Endothelial cell of umbilical vein (primary cell): ENCODE data around the gene MTERF4. TPM values are rescaled to one million over a fixed set of nuclear protein-coding genes. Genes with fewer than 3 reads are reported as not detected.

Experiments
- BruUV-seq: library from RNA; stranded (reverse); fragments of 400-500 nt; replicated peaks from 2 replicates; lab custom pipeline; 2021; lab: Mats Ljungman, UMichigan
- CTCF ChIA-PET: fragments of 300-600, 350-600 bp; sonication (Branson Sonifier 250); formaldehyde crosslinking; loops from one replicate; lab custom pipeline; 2021; ENCODE audit warnings: antibody characterized with exemption, inconsistent platforms; lab: Charles Lee
- POLR2A ChIA-PET: fragments of 300-600, 350-600 bp; sonication (Branson Sonifier 250); formaldehyde crosslinking; loops from one replicate; lab custom pipeline; 2021; ENCODE audit warnings: antibody characterized with exemption, inconsistent platforms; lab: Charles Lee
- DNase-seq: peaks from one replicate; pipeline ENCODE4 v3.0.0-alpha.2; 2011; ENCODE audit warnings: low read depth, low spot score
- FAIRE-seq: peaks from 2 replicates; lab custom pipeline; 2011; peaks lifted over from hg19 to GRCh38; lab: Jason Lieb, UNC
- H2AFZ ChIP-seq: 2 replicates; pipeline ENCODE4 v1.6.0; 2012; ENCODE audit warnings: low read depth, low read length, control low read depth, inconsistent platforms
- H3K27ac ChIP-seq: 2 replicates; pipeline ENCODE4 v1.5.1; 2011; ENCODE audit warnings: low read depth, mild to moderate bottlenecking, control low read depth, low read length, moderate library complexity; ENCODE audit not compliant: insufficient read depth
- H3K27me3 ChIP-seq, 2 experiments: 2 replicates each; pipeline versions ENCODE4 v1.6.0 to v1.6.1; 2011; ENCODE audit warnings: low read length in 2 of 2, mixed read lengths in 1 of 2; ENCODE audit not compliant: control insufficient read depth in 2 of 2, insufficient read depth in 2 of 2
- H3K36me3 ChIP-seq, 2 experiments: 2 replicates in 1 of 2; 3 replicates in 1 of 2; pipeline ENCODE4 v1.5.1; 2011; ENCODE audit warnings: low read length in 2 of 2, mild to moderate bottlenecking in 1 of 2, moderate library complexity in 1 of 2; ENCODE audit not compliant: control insufficient read depth in 2 of 2, insufficient read depth in 2 of 2; ENCODE audit errors: extremely low read depth in 1 of 2
- H3K4me1 ChIP-seq: 3 replicates; pipeline ENCODE4 v1.5.1; 2011; ENCODE audit warnings: mild to moderate bottlenecking, low read length; ENCODE audit not compliant: control insufficient read depth, insufficient read depth; ENCODE audit errors: extremely low read depth
- H3K4me2 ChIP-seq: 2 replicates; pipeline ENCODE4 v1.6.1; 2011; ENCODE audit warnings: low read length, control low read depth, mixed read lengths; ENCODE audit not compliant: insufficient read depth
- H3K4me3 ChIP-seq, 3 experiments: fragments of 200-600 bp in 1 of 3; sonication (generic), shearing (Covaris generic) in 1 of 3; replicated peaks in 1 of 3; 2 replicates each; pipeline ENCODE4 v1.5.1; 2011 to 2016; ENCODE audit warnings: control low read depth in 3 of 3, low read length in 3 of 3, mild to moderate bottlenecking in 2 of 3, inconsistent platforms in 1 of 3, low read depth in 1 of 3, moderate library complexity in 1 of 3; ENCODE audit not compliant: insufficient read depth in 1 of 3
- H3K79me2 ChIP-seq: 2 replicates; pipeline ENCODE4 v1.6.0; 2012; ENCODE audit warnings: low read length, inconsistent platforms; ENCODE audit not compliant: control insufficient read depth, insufficient read depth
- H3K9ac ChIP-seq: replicated peaks from 2 replicates; pipeline ENCODE3; 2011; ENCODE audit warnings: low read length, control low read depth; ENCODE audit not compliant: insufficient read depth; ENCODE audit errors: extremely low read depth
- H3K9me1 ChIP-seq: replicated peaks from 3 replicates; pipeline ENCODE4 v1.6.0; 2011; ENCODE audit warnings: mild to moderate bottlenecking, low read length; ENCODE audit not compliant: control insufficient read depth, insufficient read depth; ENCODE audit errors: extremely low read depth
- H3K9me3 ChIP-seq: replicated peaks from 2 replicates; pipeline ENCODE4 v1.5.1; 2012; ENCODE audit warnings: low read length, inconsistent platforms; ENCODE audit not compliant: control insufficient read depth, insufficient read depth
- H4K20me1 ChIP-seq: replicated peaks from 2 replicates; pipeline ENCODE3; 2011; ENCODE audit warnings: mild to moderate bottlenecking, low read length; ENCODE audit not compliant: control insufficient read depth, insufficient read depth; ENCODE audit errors: extremely low read depth
- EZH2 ChIP-seq: IDR thresholded peaks from 2 replicates; pipeline ENCODE4 v1.6.1; 2012; ENCODE audit warnings: borderline replicate concordance, low read depth, mild to moderate bottlenecking, moderate library complexity, low read length, inconsistent platforms; ENCODE audit not compliant: severe bottlenecking
- FOS ChIP-seq: IDR thresholded peaks from 2 replicates; pipeline ENCODE4 v1.6.1; 2011; ENCODE audit warnings: mild to moderate bottlenecking, low read length, moderate library complexity, borderline replicate concordance; ENCODE audit not compliant: insufficient read depth
- JUN ChIP-seq: IDR thresholded peaks from 2 replicates; pipeline ENCODE4 v1.6.1; 2011; ENCODE audit warnings: borderline replicate concordance, low read depth; ENCODE audit not compliant: insufficient read length, insufficient read depth
- POLR2A ChIP-seq: IDR thresholded peaks from 2 replicates; pipeline ENCODE4 v1.6.1; 2012; ENCODE audit warnings: low read depth, mild to moderate bottlenecking, control low read depth, low read length
- POLR2AphosphoS5 ChIP-seq: IDR thresholded peaks from 2 replicates; pipeline ENCODE4 v1.6.1; 2012; ENCODE audit warnings: low read depth, mild to moderate bottlenecking, control low read depth, low read length, moderate library complexity; ENCODE audit not compliant: insufficient read depth
- dilution Hi-C: fragments of 300-500 bp; cut with MboI; formaldehyde crosslinking; loops from one replicate; pipeline ENCODE4 v1.15.0; 2019; ENCODE audit warnings: low sequenced_read_pairs; ENCODE audit not compliant: extremely low pct_ligation_motif_present
- intact Hi-C: fragments of 100-400 bp; cut with micrococcal nuclease; formaldehyde crosslinking; loops from one replicate; pipeline ENCODE4 v1.10.0; 2022
- polyA plus RNA-seq, 4 experiments: library from polyadenylated mRNA; depleted of rRNA in 3 of 4; stranded (reverse) in 3 of 4; unstranded in 1 of 4; fragments of >200 nt; gene quantifications; 2 replicates each; pipeline versions ENCODE4 v1.2.1 to v1.2.3, GENCODE V29; 2011 to 2012; ENCODE audit warnings: missing spikeins in 1 of 4
- total RNA-seq: library from RNA; stranded (reverse); gene quantifications from 2 replicates; pipeline ENCODE4 v1.2.3, GENCODE V29; 2021
- TF ChIP-seq, protein P1 (sequence below), 2 donors: IDR thresholded peaks; 1 replicate in 1 of 2; 2 replicates in 1 of 2; pipeline ENCODE4 v1.5.1; 2011; ENCODE audit warnings: low read length in 2 of 2, mild to moderate bottlenecking in 2 of 2, moderate library complexity in 2 of 2, control low read depth in 1 of 2, inconsistent platforms in 1 of 2, low read depth in 1 of 2; ENCODE audit not compliant: insufficient read depth in 1 of 2; ENCODE audit errors: extremely low read depth in 1 of 2
- TF ChIP-seq, protein P2 (sequence below): IDR thresholded peaks from 2 replicates; pipeline ENCODE4 v1.6.1; 2011; ENCODE audit not compliant: insufficient read depth, insufficient read length

MTERF4 gene
- total and polyA plus RNA-seq, 2 donors (not counting 3 experiments of a cell fraction or from before 2014, with no cell fraction given): 14.7 to 27.3 TPM

DNA sequence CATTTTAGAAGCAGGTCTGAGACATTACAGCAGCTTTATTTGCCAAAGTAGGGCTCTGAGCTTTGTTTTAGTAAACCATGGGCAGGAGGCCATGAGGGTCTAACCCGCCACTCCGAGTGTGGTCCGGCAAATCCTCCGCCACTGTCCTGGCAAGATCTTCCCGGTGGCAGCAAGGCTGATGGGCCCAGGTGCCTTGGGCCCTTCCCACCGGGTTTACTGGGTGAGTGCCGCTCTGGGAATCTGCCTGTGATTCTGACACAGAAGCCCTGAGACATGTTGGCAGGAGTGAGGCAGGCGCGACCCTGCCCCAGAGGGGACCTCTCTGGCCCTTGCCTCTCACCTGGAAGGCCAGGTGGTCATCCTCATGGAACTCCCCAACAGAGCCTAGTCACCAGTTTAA lies 29.9 kb downstream of the MTERF4 start:
- BruUV-seq: no TSS peak
- H3K9me1 ChIP-seq: no peaks in the 10 kb centered on the region
- no peaks in the 10 kb centered on the region for H3K79me2 ChIP-seq
- TF ChIP-seq POLR2AphosphoS5 (no peak), POLR2A (no peak), JUN (no peak), FOS (no peak), EZH2 (no peak)
- TF ChIP-seq, protein P1, sequence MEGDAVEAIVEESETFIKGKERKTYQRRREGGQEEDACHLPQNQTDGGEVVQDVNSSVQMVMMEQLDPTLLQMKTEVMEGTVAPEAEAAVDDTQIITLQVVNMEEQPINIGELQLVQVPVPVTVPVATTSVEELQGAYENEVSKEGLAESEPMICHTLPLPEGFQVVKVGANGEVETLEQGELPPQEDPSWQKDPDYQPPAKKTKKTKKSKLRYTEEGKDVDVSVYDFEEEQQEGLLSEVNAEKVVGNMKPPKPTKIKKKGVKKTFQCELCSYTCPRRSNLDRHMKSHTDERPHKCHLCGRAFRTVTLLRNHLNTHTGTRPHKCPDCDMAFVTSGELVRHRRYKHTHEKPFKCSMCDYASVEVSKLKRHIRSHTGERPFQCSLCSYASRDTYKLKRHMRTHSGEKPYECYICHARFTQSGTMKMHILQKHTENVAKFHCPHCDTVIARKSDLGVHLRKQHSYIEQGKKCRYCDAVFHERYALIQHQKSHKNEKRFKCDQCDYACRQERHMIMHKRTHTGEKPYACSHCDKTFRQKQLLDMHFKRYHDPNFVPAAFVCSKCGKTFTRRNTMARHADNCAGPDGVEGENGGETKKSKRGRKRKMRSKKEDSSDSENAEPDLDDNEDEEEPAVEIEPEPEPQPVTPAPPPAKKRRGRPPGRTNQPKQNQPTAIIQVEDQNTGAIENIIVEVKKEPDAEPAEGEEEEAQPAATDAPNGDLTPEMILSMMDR (IDR thresholded peaks at IDR 0.05; ENCODE audit: extremely low read depth in 1 of 2, insufficient read depth in 1 of 2, low read depth in 1 of 2, low read length in 2 of 2): no peak
- TF ChIP-seq, protein P2, sequence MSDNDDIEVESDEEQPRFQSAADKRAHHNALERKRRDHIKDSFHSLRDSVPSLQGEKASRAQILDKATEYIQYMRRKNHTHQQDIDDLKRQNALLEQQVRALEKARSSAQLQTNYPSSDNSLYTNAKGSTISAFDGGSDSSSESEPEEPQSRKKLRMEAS: no peak
- CTCF ChIA-PET: no interaction called here
- dilution Hi-C loops: no loop called here
- H3K27me3 ChIP-seq: no peaks in the 10 kb centered on the region
- H3K4me1 ChIP-seq: no peaks in the 10 kb centered on the region
- no peak overlapping the region for H3K9ac ChIP-seq
- no peak overlapping the region for H2AFZ ChIP-seq
- no peak for DNase-seq
- no peaks in the 10 kb centered on the region for H3K9me3 ChIP-seq
- H3K27ac ChIP-seq: no peak overlapping the region
- no peak for FAIRE-seq
- no peak overlapping the region for H3K4me2 ChIP-seq
- H4K20me1 ChIP-seq: no peaks in the 10 kb centered on the region
- intact Hi-C loops: loop anchor here (10.0 kb wide), 1 partner anchor 157 kb away; no protein-coding TSS in a partner anchor
- H3K4me3 ChIP-seq: no peak overlapping the region
- H3K36me3 ChIP-seq: peaks cover 0 to 2% of the 10 kb centered on the region in 2 experiments
- POLR2A ChIA-PET: no interaction called here
